Left ventricle myocardium inferior (tissue), 1 donor: ENCODE measurements around the gene FBXL16. TPM values are rescaled to one million over a fixed set of nuclear protein-coding genes. Genes with fewer than 3 reads are reported as not detected.
A peak's percentile ranks its signal among the peaks of the same experiment; 100 is the strongest.

Experiments used
- DNase-seq: peaks from one replicate; pipeline ENCODE4 v3.0.0-alpha.2; 2020
- H3K27ac ChIP-seq: fragments of 200-600 bp; replicated peaks from 2 replicates; pipeline ENCODE4 v1.8.0; 2021
- H3K27me3 ChIP-seq: fragments of 200-600 bp; 2 replicates; pipeline ENCODE4 v1.8.0; 2021; ENCODE audit warnings: low read depth
- H3K36me3 ChIP-seq: fragments of 200-600 bp; 2 replicates; pipeline ENCODE4 v1.8.0; 2021
- H3K4me1 ChIP-seq: fragments of 200-600 bp; 2 replicates; pipeline ENCODE4 v1.8.0; 2021
- H3K4me3 ChIP-seq: fragments of 200-600 bp; 2 replicates; pipeline ENCODE4 v1.8.0; 2021; ENCODE audit warnings: mild to moderate bottlenecking, moderate library complexity
- H3K9me3 ChIP-seq: fragments of 200-600 bp; replicated peaks from 2 replicates; pipeline ENCODE4 v1.8.0; 2021
- intact Hi-C: fragments of 100-400 bp; cut with micrococcal nuclease; formaldehyde crosslinking; loops from one replicate; pipeline ENCODE4 v1.11.0; 2022
- total RNA-seq: library from RNA; stranded (reverse); fragmentation: NEBNext Ultra II Directional; extraction: Animal tissue kit (Norgen Biotek cat#: 25700); gene quantifications from one replicate; pipeline ENCODE4 v1.2.1, GENCODE V29; 2021
- TF ChIP-seq, protein P1 (sequence below): fragments of 200-600 bp; IDR thresholded peaks from 2 replicates; pipeline ENCODE4 v1.8.0; 2021; ENCODE audit warnings: antibody characterized with exemption, mild to moderate bottlenecking, borderline replicate concordance
- donor health status: DM: no; HTN: yes; CAD: no; lungs with severe emphysema.

FBXL16 gene
- total RNA-seq, 1 donor from 2014 or later = 0.08 TPM

- H3K36me3 ChIP-seq = peaks cover 39% of the 10 kb centered on the region
- intact Hi-C loops = no loop called here
- H3K4me1 ChIP-seq = peaks cover 27% of the 10 kb centered on the region
- peaks cover 26% of the 10 kb centered on the region for H3K27me3 ChIP-seq
- no peak overlapping the region for H3K4me3 ChIP-seq
- no peak overlapping the region for H3K27ac ChIP-seq
- TF ChIP-seq, protein P1, sequence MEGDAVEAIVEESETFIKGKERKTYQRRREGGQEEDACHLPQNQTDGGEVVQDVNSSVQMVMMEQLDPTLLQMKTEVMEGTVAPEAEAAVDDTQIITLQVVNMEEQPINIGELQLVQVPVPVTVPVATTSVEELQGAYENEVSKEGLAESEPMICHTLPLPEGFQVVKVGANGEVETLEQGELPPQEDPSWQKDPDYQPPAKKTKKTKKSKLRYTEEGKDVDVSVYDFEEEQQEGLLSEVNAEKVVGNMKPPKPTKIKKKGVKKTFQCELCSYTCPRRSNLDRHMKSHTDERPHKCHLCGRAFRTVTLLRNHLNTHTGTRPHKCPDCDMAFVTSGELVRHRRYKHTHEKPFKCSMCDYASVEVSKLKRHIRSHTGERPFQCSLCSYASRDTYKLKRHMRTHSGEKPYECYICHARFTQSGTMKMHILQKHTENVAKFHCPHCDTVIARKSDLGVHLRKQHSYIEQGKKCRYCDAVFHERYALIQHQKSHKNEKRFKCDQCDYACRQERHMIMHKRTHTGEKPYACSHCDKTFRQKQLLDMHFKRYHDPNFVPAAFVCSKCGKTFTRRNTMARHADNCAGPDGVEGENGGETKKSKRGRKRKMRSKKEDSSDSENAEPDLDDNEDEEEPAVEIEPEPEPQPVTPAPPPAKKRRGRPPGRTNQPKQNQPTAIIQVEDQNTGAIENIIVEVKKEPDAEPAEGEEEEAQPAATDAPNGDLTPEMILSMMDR = no peak
- no peak for DNase-seq
- H3K9me3 ChIP-seq = no peaks in the 10 kb centered on the region
Measured at GRCh38 chr16:729768-730665, 24.4 kb upstream of the FBXL16 start.

DNA sequence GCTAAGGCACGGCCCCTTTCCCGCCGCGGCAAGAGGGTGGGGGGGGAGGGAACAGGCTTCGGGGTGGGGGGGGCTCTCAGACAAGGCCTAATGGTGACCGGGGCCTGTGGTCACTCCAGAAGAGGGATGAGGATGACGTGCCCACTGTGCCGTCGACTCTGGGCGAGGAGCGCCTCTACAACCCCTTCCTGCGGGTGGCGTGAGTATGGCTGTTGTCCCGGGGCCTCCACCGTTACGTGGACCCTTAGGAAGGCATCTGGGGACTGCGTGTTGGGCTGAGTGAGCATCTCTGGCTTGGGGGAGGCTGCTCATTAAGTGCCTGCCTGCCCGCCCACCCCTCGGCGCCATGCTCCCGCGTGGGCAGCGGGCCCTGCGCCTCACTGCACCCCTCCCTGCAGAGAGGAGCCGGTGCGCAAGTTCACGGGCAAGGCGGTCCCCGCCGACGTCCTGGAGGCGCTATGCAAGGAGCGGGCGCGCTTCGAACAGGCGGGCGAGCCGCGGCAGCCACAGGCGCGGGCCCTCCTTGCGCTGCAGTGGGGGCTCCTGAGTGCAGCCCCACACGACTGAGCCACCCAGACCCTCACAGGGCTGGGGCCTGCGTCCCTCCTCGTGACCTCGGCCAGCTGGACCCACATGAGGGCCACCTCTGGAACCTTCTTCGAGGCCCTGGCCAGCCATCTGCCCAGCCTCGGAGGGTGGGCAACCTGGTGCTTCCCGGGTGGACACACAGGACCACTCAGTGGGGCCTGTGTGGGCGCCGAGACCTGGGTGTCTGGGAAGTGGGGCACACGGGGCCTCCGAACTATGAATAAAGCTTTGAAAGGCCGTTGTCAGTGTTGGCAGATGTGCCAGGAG, 23.5 kb upstream of the FBXL16 start:
- Histone ChIP-seq H3K9me3 (no peaks in the 10 kb centered on the region), H3K27me3 (peaks cover 26% of the 10 kb centered on the region), H3K36me3 (peaks cover 30% of the 10 kb centered on the region), H3K4me1 (peaks cover 27% of the 10 kb centered on the region), H3K27ac (no peak overlapping the region), H3K4me3 (peak overlapping the region; percentile 75)
- TF ChIP-seq, protein P1 = no peak
- intact Hi-C loops = no loop called here
- DNase-seq = no peak

GRCh38 chr16:728131-728889, 22.7 kb upstream of the FBXL16 start:
- intact Hi-C loops = no loop called here
- Histone ChIP-seq H3K4me1 (peaks cover 27% of the 10 kb centered on the region), H3K27ac (no peak overlapping the region), H3K4me3 (peak overlapping the region; percentile 75), H3K36me3 (peaks cover 22% of the 10 kb centered on the region), H3K9me3 (no peaks in the 10 kb centered on the region), H3K27me3 (peaks cover 26% of the 10 kb centered on the region)
- peak; percentile 65 for DNase-seq
- TF ChIP-seq, protein P1 = no peak

GRCh38 chr16:727291-727977, 21.8 kb upstream of the FBXL16 start:
- DNase-seq = no peak
- peaks cover 27% of the 10 kb centered on the region for H3K4me1 ChIP-seq
- H3K4me3 ChIP-seq = peak overlapping the region; percentile 75
- H3K27me3 ChIP-seq = peaks cover 26% of the 10 kb centered on the region
- peaks cover 13% of the 10 kb centered on the region for H3K36me3 ChIP-seq
- TF ChIP-seq, protein P1 = no peak
- no peaks in the 10 kb centered on the region for H3K9me3 ChIP-seq
- no peak overlapping the region for H3K27ac ChIP-seq
- intact Hi-C loops = no loop called here
